Esophagus muscularis mucosa (tissue), 4 donors: Measurements from ENCODE around the gene ACER3.

Source experiments
- CTCF ChIP-seq, 3 experiments: fragments of 200-600 bp in 2 of 3; fragments of 450-650 bp in 1 of 3; sonication (generic) in 2 of 3; IDR thresholded peaks; one replicate each; pipeline ENCODE4 v1.5.1; 2017 to 2019; ENCODE audit warnings: antibody characterized with exemption in 3 of 3, mild to moderate bottlenecking in 2 of 3, moderate library complexity in 1 of 3
- EP300 ChIP-seq: sonication (generic); formaldehyde crosslinking; IDR thresholded peaks from one replicate; pipeline ENCODE4 v1.6.1; 2017; ENCODE audit warnings: antibody characterized with exemption
- POLR2A ChIP-seq: fragments of 450-650 bp; IDR thresholded peaks from one replicate; pipeline ENCODE4 v1.6.1; 2017; ENCODE audit warnings: antibody characterized with exemption, moderate library complexity, mild to moderate bottlenecking, low read depth
- POLR2AphosphoS5 ChIP-seq, 2 donors: sonication (generic); formaldehyde crosslinking; IDR thresholded peaks; one replicate each; pipeline ENCODE4 v1.6.1; 2017; ENCODE audit warnings: antibody characterized with exemption in 2 of 2

DNA sequence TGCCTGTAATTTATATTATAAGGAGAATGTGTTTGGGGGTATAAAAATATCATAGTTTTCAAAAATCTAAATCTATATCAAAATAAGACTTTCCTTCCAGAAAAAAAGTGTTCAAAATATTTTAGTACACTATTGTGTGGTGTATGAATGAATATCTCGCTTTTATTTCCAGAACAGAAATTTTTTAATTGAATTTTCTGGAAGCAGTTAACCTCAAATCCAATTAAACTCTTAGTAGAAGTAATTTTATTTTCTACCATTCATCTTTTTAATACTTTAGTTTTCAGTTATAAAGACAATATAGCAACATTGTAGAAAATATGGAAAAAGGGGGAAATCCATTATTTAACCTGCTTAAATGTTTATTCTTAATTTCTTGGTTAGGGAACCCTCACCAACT lies 58.7 kb downstream of the ACER3 start:
- TF ChIP-seq EP300: no peak
- TF ChIP-seq CTCF (IDR thresholded peaks at IDR 0.05): no peak
- TF ChIP-seq POLR2AphosphoS5 (IDR thresholded peaks at IDR 0.05): no peak
- no peak for TF ChIP-seq POLR2A
